Uterus (tissue), 4 donors: ENCODE results near the gene CPEB2. TPM values are rescaled to one million over a fixed set of nuclear protein-coding genes. Genes with fewer than 3 reads are reported as not detected.

Experiments used
- DNase-seq, 2 donors: peaks; one replicate each; pipeline ENCODE4 v3.0.0-alpha.2; 2019 to 2020
- H3K27ac ChIP-seq, 2 donors: fragments of 200-600 bp; sonication (generic); 1 replicate in 1 of 2; 2 replicates in 1 of 2; pipeline ENCODE4 v1.5.1; 2016 to 2018
- H3K27me3 ChIP-seq, 2 donors: fragments of 200-600 bp; sonication (generic); one replicate each; pipeline ENCODE4 v1.5.1; 2018 to 2019; ENCODE audit warnings: control low read depth in 1 of 2
- H3K36me3 ChIP-seq, 2 donors: fragments of 200-600 bp; sonication (generic); one replicate each; pipeline ENCODE4 v1.5.1; 2019; ENCODE audit warnings: control low read depth in 1 of 2
- H3K4me1 ChIP-seq, 2 donors: fragments of 200-600 bp; sonication (generic); one replicate each; pipeline ENCODE4 v1.5.1; 2018 to 2019; ENCODE audit warnings: control low read depth in 1 of 2
- H3K4me3 ChIP-seq, 2 donors: fragments of 200-600 bp; sonication (generic); 1 replicate in 1 of 2; 2 replicates in 1 of 2; pipeline ENCODE4 v1.5.1; 2018 to 2019; ENCODE audit warnings: mild to moderate bottlenecking in 1 of 2
- H3K9me3 ChIP-seq, 2 donors: fragments of 200-600 bp; sonication (generic); one replicate each; pipeline ENCODE4 v1.5.1; 2019; ENCODE audit warnings: control low read depth in 1 of 2
- POLR2A ChIP-seq, 2 donors: fragments of 450-650 bp; IDR thresholded peaks; one replicate each; pipeline ENCODE4 v1.6.1; 2016; ENCODE audit warnings: antibody characterized with exemption in 2 of 2, mild to moderate bottlenecking in 1 of 2, moderate library complexity in 1 of 2
- intact Hi-C: fragments of 100-400 bp; cut with DNase I; formaldehyde crosslinking; loops from one replicate; pipeline ENCODE4 v1.15.1; 2023; ENCODE audit warnings: low total_unique reads
- total RNA-seq, 4 donors: library from RNA; depleted of rRNA in 3 of 4; stranded (reverse); fragments of >200 nt in 3 of 4; gene quantifications; one replicate each; pipeline versions ENCODE4 v1.1.0 to v1.2.4, GENCODE V29; 2014 to 2023
- TF ChIP-seq, protein P1 (sequence below), 4 experiments: fragments of 200-600 bp in 2 of 4; fragments of 450-650 bp in 2 of 4; sonication (generic) in 2 of 4; IDR thresholded peaks; one replicate each; pipeline ENCODE4 v1.5.1; 2016 to 2019; ENCODE audit warnings: antibody characterized with exemption in 4 of 4, mild to moderate bottlenecking in 2 of 4, moderate library complexity in 1 of 4
- donor health status: DM: yes; HTN: yes; CAD: no.

CPEB2 gene
- total RNA-seq, 4 donors from 2014 or later, result 5.4 to 19.5 (median 13.6) TPM

DNA sequence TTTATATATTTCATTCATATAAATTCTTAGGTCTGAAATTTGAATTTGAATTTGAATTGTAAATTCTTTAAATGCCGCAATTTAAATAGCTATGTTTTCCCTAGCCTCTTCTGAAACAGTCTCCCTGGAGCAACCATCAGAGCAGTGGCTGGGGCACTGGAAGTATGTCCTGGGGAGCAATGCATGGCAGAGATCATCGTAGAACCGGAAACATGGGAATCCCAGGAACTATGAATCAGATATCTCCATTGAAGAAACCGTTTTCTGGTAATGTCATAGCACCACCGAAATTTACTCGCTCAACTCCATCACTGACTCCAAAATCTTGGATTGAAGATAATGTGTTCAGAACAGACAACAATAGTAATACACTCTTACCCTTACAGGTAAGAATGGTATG lies 4.9 kb downstream of the CPEB2 start:
- intact Hi-C loops, result no loop called here
- no peaks in the 10 kb centered on the region for H3K9me3 ChIP-seq
- H3K27me3 ChIP-seq, result no peaks in the 10 kb centered on the region
- H3K4me3 ChIP-seq, result no peak overlapping the region
- TF ChIP-seq POLR2A (IDR thresholded peaks at IDR 0.05), result no peak
- TF ChIP-seq, protein P1, sequence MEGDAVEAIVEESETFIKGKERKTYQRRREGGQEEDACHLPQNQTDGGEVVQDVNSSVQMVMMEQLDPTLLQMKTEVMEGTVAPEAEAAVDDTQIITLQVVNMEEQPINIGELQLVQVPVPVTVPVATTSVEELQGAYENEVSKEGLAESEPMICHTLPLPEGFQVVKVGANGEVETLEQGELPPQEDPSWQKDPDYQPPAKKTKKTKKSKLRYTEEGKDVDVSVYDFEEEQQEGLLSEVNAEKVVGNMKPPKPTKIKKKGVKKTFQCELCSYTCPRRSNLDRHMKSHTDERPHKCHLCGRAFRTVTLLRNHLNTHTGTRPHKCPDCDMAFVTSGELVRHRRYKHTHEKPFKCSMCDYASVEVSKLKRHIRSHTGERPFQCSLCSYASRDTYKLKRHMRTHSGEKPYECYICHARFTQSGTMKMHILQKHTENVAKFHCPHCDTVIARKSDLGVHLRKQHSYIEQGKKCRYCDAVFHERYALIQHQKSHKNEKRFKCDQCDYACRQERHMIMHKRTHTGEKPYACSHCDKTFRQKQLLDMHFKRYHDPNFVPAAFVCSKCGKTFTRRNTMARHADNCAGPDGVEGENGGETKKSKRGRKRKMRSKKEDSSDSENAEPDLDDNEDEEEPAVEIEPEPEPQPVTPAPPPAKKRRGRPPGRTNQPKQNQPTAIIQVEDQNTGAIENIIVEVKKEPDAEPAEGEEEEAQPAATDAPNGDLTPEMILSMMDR (IDR thresholded peaks at IDR 0.05), result no peak
- no peak overlapping the region for H3K27ac ChIP-seq
- H3K4me1 ChIP-seq, result no peaks in the 10 kb centered on the region
- H3K36me3 ChIP-seq, result no peaks in the 10 kb centered on the region
- DNase-seq, result no peak

DNA sequence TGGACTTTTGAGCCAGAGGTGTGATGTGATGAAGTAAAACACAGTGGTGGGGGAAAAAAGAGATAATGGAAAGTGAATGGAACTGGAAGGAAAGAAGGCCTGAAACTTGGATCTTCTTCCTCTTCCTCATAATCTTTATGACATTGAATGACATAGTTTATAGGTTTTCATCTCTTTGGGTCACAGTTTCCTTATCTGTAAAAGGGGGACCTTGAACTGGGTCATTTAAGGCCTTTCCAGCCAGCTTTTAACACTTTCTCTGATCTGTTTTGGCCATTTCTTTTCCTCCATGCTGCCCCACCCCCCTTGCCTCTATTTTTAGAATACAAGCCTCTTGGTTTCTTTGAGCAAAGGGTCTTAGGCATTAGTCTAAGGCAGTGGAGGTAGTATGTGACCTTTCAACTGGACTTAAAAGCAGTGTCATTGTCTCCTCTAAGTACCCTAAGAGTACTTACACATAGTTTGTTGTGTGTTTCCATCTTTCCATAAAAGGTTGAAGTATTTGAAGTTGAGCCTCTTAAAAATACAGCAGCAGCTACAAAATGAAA lies 7.8 kb downstream of the CPEB2 start:
- H3K36me3 ChIP-seq, result no peaks in the 10 kb centered on the region
- peak overlapping the region in 1 of 2 donors; percentile 26 for H3K27ac ChIP-seq
- intact Hi-C loops, result no loop called here
- DNase-seq, result no peak
- no peaks in the 10 kb centered on the region for H3K27me3 ChIP-seq
- no peak for TF ChIP-seq POLR2A (IDR thresholded peaks at IDR 0.05)
- TF ChIP-seq, protein P1 (IDR thresholded peaks at IDR 0.05), result no peak
- no peak overlapping the region for H3K4me3 ChIP-seq
- H3K4me1 ChIP-seq, result peaks cover 0 to 6% of the 10 kb centered on the region in 2 donors
- no peaks in the 10 kb centered on the region for H3K9me3 ChIP-seq

DNA sequence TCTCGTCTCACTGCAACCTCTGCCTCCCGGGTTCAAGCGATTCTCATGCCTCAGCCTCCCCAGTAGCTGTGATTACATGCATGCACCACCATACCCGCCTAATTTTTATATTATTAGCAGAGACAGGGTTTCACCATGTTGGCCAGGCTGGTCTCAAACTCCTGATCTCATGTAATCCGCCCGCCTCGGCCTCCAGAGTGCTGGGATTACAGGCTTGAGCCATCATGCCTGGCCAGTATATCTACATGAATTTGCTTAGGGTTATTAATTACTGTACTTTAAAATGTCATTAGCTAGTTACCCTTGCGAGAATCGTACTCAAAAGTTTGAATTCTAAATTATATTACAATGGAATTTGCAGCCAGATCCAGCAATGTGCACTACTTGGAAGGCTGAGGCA lies 8.9 kb downstream of the CPEB2 start:
- DNase-seq, result no peak
- Histone ChIP-seq H3K9me3 (no peaks in the 10 kb centered on the region), H3K27ac (no peak overlapping the region), H3K4me3 (no peak overlapping the region), H3K4me1 (peaks cover 0 to 6% of the 10 kb centered on the region in 2 donors), H3K27me3 (no peaks in the 10 kb centered on the region), H3K36me3 (no peaks in the 10 kb centered on the region)
- TF ChIP-seq, protein P1 (IDR thresholded peaks at IDR 0.05), result no peak
- no peak for TF ChIP-seq POLR2A (IDR thresholded peaks at IDR 0.05)
- intact Hi-C loops, result no loop called here

DNA sequence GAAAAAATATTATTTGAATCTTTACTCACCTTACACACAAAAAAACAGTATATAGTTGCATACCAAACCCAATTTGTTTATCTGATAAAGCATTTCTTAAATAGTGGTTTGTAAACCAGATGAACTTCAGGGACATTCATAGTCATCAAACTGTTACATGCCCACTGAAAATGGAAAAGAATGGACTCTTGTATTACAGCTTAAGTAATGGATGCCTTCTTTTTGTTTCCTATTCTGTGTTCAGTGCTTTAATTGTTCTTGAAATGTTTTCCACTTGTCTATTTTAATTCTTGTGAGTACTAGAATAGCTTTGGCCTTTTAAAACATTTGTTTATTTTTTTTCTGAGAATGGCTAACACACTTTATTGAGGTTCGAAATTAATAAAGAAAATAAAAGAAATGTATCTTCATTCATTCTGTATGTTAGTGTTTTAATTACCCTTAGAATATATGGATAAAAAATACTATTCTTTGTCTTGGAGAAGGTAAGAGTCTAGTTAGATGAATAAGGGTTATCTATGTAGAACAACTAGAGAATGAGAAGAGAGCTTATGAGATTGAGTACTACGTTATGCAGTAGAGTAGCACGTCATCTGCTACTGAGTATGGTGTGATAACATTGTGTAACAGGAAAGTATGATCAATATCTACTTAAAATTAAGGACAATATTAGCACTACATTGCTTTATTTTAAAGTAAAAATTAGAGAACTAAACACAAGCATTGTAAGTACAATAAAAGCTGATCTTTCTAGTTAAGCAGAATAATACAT lies 9.9 kb downstream of the CPEB2 start:
- no peaks in the 10 kb centered on the region for H3K36me3 ChIP-seq
- DNase-seq, result no peak
- H3K27me3 ChIP-seq, result no peaks in the 10 kb centered on the region
- peaks cover 0 to 6% of the 10 kb centered on the region in 2 donors for H3K4me1 ChIP-seq
- no peak overlapping the region for H3K4me3 ChIP-seq
- no peaks in the 10 kb centered on the region for H3K9me3 ChIP-seq
- TF ChIP-seq POLR2A (IDR thresholded peaks at IDR 0.05), result no peak
- H3K27ac ChIP-seq, result no peak overlapping the region
- intact Hi-C loops, result no loop called here

DNA sequence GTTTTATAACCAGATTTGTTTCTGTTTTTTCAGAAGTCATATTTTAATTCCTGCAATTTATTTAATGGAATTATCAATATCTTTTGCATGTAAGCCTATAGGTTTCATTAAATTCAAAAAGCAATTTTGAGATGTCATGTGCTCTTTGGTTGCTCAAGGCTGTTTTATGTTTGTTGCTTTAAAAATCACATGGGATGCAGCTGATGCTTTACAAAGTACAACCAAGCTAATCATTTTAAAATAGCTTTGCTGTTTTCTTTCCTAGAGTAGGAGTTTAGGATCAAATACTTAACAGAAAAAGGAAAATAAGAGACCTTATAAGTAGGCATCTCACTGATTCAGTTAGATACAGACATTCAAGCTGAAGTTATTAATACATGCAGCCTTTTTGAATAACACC lies 11.3 kb downstream of the CPEB2 start:
- Histone ChIP-seq H3K4me1 (peaks cover 0 to 12% of the 10 kb centered on the region in 2 donors), H3K27me3 (no peaks in the 10 kb centered on the region), H3K36me3 (no peaks in the 10 kb centered on the region), H3K27ac (no peak overlapping the region), H3K9me3 (no peaks in the 10 kb centered on the region), H3K4me3 (no peak overlapping the region)
- intact Hi-C loops, result no loop called here
- TF ChIP-seq, protein P1 (IDR thresholded peaks at IDR 0.05), result no peak
- no peak for TF ChIP-seq POLR2A (IDR thresholded peaks at IDR 0.05)
- no peak for DNase-seq
